ENCODE results near the gene VSIG4. TPM values are rescaled to one million over a fixed set of nuclear protein-coding genes. Genes with fewer than 3 reads are reported as not detected.
A peak's percentile ranks its signal among the peaks of the same experiment; 100 is the strongest.

The VSIG4 gene
- polyA plus RNA-seq, 3 donors = 10.2 to 56.8 (median 25.1) TPM

DNA sequence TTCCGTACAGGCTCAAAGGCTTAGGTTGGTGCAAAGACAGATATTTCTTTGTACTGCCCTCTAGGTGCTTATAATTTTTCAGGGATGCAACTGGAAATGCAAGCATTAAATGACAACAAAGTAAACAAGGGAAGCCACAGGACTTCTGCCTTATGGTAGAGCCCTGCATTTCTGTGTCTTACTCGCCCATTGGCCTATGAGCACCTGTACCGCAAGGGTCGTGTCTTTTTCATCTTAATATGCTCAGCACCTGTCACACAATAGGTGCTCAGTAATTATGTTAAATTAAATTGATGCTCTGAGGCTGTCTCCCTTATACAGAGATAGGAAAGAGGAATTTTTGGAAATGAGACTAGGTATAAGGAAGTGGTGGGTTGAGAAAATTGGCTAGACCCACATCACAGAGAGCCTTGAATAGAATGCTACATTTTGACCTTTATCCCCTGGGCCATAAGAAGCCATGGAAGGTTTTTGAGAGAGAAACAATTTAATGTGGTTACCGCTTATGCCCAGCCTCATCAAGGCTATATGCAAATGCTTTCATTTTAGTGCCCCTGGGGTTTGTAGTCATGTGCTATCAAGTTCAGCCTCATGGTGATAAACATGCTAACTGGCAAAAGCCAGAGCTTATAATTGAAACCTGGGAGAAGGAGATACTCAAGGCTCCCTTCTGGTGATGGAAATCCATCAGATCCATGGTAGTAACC, 16.3 kb downstream of the VSIG4 start:
- Mint-ChIP-seq H3K4me1 (peaks cover 39% of the 10 kb centered on the region), H3K9me3 (peaks cover 0 to 7% (median 5%) of the 10 kb centered on the region in 7 donors), H3K27me3 (ENCODE audit: low read depth in 3 of 3) (peaks cover 0 to 11% (median 2%) of the 10 kb centered on the region in 3 donors), H3K36me3 (peaks cover 15 to 28% of the 10 kb centered on the region in 2 donors), H3K27ac (no peak overlapping the region), H3K4me3 (no peak overlapping the region)
- TF ChIP-seq, protein P1, sequence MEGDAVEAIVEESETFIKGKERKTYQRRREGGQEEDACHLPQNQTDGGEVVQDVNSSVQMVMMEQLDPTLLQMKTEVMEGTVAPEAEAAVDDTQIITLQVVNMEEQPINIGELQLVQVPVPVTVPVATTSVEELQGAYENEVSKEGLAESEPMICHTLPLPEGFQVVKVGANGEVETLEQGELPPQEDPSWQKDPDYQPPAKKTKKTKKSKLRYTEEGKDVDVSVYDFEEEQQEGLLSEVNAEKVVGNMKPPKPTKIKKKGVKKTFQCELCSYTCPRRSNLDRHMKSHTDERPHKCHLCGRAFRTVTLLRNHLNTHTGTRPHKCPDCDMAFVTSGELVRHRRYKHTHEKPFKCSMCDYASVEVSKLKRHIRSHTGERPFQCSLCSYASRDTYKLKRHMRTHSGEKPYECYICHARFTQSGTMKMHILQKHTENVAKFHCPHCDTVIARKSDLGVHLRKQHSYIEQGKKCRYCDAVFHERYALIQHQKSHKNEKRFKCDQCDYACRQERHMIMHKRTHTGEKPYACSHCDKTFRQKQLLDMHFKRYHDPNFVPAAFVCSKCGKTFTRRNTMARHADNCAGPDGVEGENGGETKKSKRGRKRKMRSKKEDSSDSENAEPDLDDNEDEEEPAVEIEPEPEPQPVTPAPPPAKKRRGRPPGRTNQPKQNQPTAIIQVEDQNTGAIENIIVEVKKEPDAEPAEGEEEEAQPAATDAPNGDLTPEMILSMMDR (IDR thresholded peaks at IDR 0.05) = no peak
- 80% methylated on average over 1 of the region's 5 CpGs for WGBS (ENCODE audit: insufficient coverage)
- Histone ChIP-seq H3K4me2 (replicated peaks; ENCODE audit: extremely low read depth, low read length, poor library complexity, severe bottlenecking) (no peak overlapping the region), H3K36me3 (replicated peaks in 1 of 2; ENCODE audit: control insufficient read depth in 1 of 2, insufficient read depth in 2 of 2, low read length in 2 of 2) (peaks cover 14 to 17% of the 10 kb centered on the region in 2 donors), H3K4me1 (ENCODE audit: control insufficient read depth in 1 of 2, insufficient read depth in 2 of 2, low read length in 2 of 2) (peaks cover 32 to 53% of the 10 kb centered on the region in 2 donors), H3K9me3 (replicated peaks in 1 of 2; ENCODE audit: control insufficient read depth in 1 of 2, insufficient read depth in 1 of 2, low read length in 2 of 2) (no peaks in the 10 kb centered on the region), H3K4me3 (replicated peaks in 1 of 3; ENCODE audit: low read depth in 2 of 3, low read length in 3 of 3) (no peak overlapping the region), H3K27ac (ENCODE audit: low read depth in 1 of 2, low read length in 2 of 2) (no peak overlapping the region), H4K20me1 (ENCODE audit: insufficient read depth, low read length) (peaks cover 5% of the 10 kb centered on the region), H2AFZ (ENCODE audit: insufficient read depth, low read depth, low read length, poor library complexity, severe bottlenecking) (no peak overlapping the region), H3K27me3 (ENCODE audit: control insufficient read depth in 2 of 2, insufficient read depth in 2 of 2, low read length in 2 of 2) (peaks cover 0 to 6% of the 10 kb centered on the region in 2 donors), H3K79me2 (ENCODE audit: insufficient read depth, low read length) (peaks cover 6% of the 10 kb centered on the region), H3K9ac (ENCODE audit: insufficient read depth, low read length, poor library complexity, severe bottlenecking) (no peak overlapping the region)
- intact Hi-C loops (cut with micrococcal nuclease) = no loop called here
- DNase-seq = no peak

DNA sequence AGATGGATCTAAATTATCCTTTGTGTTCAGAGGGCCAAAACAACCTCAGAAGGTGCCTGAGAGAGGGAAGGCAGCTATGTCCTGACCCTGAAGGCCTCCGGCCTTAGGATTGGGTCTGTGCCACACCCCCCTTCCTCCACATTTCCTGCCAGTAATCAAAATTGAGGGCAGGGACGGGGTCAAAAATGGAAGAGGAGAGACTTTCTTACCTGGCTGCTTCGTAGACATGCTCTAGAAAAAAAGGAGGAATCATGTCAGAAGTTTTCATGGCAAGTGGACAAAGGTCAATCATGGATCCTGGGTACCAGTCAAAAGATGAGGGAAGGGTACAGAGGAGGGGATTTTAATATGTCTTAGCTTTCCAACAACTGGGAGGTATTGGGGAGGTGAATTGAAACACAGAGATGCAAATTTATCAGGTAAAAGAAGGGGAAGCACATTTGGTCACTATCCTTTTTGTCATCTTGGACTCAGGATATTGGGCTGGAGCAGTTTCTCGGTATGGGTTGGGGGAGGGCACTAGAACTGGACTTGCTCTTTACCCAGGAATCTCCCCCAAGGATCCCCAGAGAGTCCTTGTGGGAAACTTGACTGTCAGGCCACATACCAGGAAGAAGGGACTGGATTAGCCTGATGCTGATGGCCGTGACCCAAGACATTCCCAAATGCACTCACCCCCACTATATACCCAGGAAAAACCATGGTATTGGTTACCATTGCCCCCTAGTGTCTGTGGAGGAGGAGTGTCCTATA, 17.1 kb downstream of the VSIG4 start:
- Histone ChIP-seq H3K9ac (ENCODE audit: insufficient read depth, low read length, poor library complexity, severe bottlenecking) (no peak overlapping the region), H3K27ac (ENCODE audit: low read depth in 1 of 2, low read length in 2 of 2) (peak overlapping the region; percentile 50 to 90), H4K20me1 (ENCODE audit: insufficient read depth, low read length) (peaks cover 12% of the 10 kb centered on the region), H3K9me3 (replicated peaks in 1 of 2; ENCODE audit: control insufficient read depth in 1 of 2, insufficient read depth in 1 of 2, low read length in 2 of 2) (no peaks in the 10 kb centered on the region), H3K36me3 (replicated peaks in 1 of 2; ENCODE audit: control insufficient read depth in 1 of 2, insufficient read depth in 2 of 2, low read length in 2 of 2) (peaks cover 22 to 24% of the 10 kb centered on the region in 2 donors), H2AFZ (ENCODE audit: insufficient read depth, low read depth, low read length, poor library complexity, severe bottlenecking) (no peak overlapping the region), H3K4me3 (replicated peaks in 1 of 3; ENCODE audit: low read depth in 2 of 3, low read length in 3 of 3) (no peak overlapping the region), H3K79me2 (ENCODE audit: insufficient read depth, low read length) (peaks cover 13% of the 10 kb centered on the region), H3K4me2 (replicated peaks; ENCODE audit: extremely low read depth, low read length, poor library complexity, severe bottlenecking) (no peak overlapping the region), H3K27me3 (ENCODE audit: control insufficient read depth in 2 of 2, insufficient read depth in 2 of 2, low read length in 2 of 2) (peaks cover 0 to 6% of the 10 kb centered on the region in 2 donors), H3K4me1 (ENCODE audit: control insufficient read depth in 1 of 2, insufficient read depth in 2 of 2, low read length in 2 of 2) (peaks cover 35 to 60% of the 10 kb centered on the region in 2 donors)
- no peak for DNase-seq
- Mint-ChIP-seq H3K27ac (peak overlapping the region; percentile 58 to 93 (median 78)), H3K36me3 (peaks cover 18 to 35% of the 10 kb centered on the region in 2 donors), H3K4me1 (peaks cover 41% of the 10 kb centered on the region), H3K27me3 (ENCODE audit: low read depth in 3 of 3) (peaks cover 0 to 11% (median 2%) of the 10 kb centered on the region in 3 donors), H3K4me3 (no peak overlapping the region), H3K9me3 (peaks cover 0 to 7% (median 5%) of the 10 kb centered on the region in 7 donors)
- TF ChIP-seq, protein P1 (IDR thresholded peaks at IDR 0.05) = peak; percentile 34
- intact Hi-C loops (cut with micrococcal nuclease) = no loop called here
- WGBS (ENCODE audit: insufficient coverage) = 50% methylated on average over 1 of the region's 5 CpGs
